HG03095 (cell line): ENCODE results near the gene PCDHGB1.
"Not testable (repeated sequence)": the region's sequence is repeated elsewhere in the genome, so short reads cannot be mapped to it uniquely, and the experiment has no call there.

Experiments
- ATAC-seq: cut with Tn5 transposase; IDR thresholded peaks from one replicate; pipeline ENCODE4 v1.9.1; 2021; ENCODE audit warnings: moderate library complexity; ENCODE audit not compliant: unreplicated experiment

PCDHGB1 gene

GRCh38 chr5:141382469-141383294, 32.8 kb downstream of the PCDHGB1 start, which contains the start of gene PCDHGA7:
Gene PCDHGA7, plus strand, starts transcription at chr5:141382742. Its CDS starts 158 bp downstream, at chr5:141382900.
- no peak for ATAC-seq

- no peak for ATAC-seq
Measured at GRCh38 chr5:141383345-141383744, 33.4 kb downstream of the PCDHGB1 start.

GRCh38 chr5:141384471-141385267, 34.8 kb downstream of the PCDHGB1 start:
- no peak for ATAC-seq

GRCh38 chr5:141387557-141388311, 37.8 kb downstream of the PCDHGB1 start, which contains the start of gene PCDHGB4:
Gene PCDHGB4, plus strand, starts transcription at chr5:141387698. Its CDS starts 187 bp downstream, at chr5:141387885.
- ATAC-seq = not testable (repeated sequence)

GRCh38 chr5:141388661-141389060, 38.8 kb downstream of the PCDHGB1 start:
- no peak for ATAC-seq

GRCh38 chr5:141389153-141390042, 39.5 kb downstream of the PCDHGB1 start:
- ATAC-seq = no peak

GRCh38 chr5:141392429-141393198, 42.7 kb downstream of the PCDHGB1 start, which contains the start of gene PCDHGA8:
Gene PCDHGA8, plus strand, starts transcription at chr5:141392633. Its CDS starts 181 bp downstream, at chr5:141392814.
- ATAC-seq = no peak

GRCh38 chr5:141393267-141393666, 43.4 kb downstream of the PCDHGB1 start:
- ATAC-seq = no peak

GRCh38 chr5:141394401-141395187, 44.7 kb downstream of the PCDHGB1 start:
- not testable (repeated sequence) for ATAC-seq

- ATAC-seq = peak; percentile 91
Measured at GRCh38 chr5:141397756-141398551, 48.1 kb downstream of the PCDHGB1 start, which contains the start of gene PCDHGB5. Gene PCDHGB5, plus strand, starts transcription at chr5:141397947. Its CDS starts 181 bp downstream, at chr5:141398128.

- ATAC-seq = no peak
Measured at GRCh38 chr5:141398608-141399007, 48.7 kb downstream of the PCDHGB1 start.

GRCh38 chr5:141399555-141400258, 49.8 kb downstream of the PCDHGB1 start:
- no peak for ATAC-seq
